Activated naive CD4-positive, alpha-beta T cell (primary cell): ENCODE data around the gene NTN3.
A peak's percentile ranks its signal among the peaks of the same experiment; 100 is the strongest.
"Not testable (repeated sequence)": the region's sequence is repeated elsewhere in the genome, so short reads cannot be mapped to it uniquely, and the experiment has no call there.

ENCODE experiments used
- DNase-seq, 4 experiments: peaks; one replicate each; lab custom pipeline; 2025; lab: John Stamatoyannopoulos, UW

The NTN3 gene

DNA sequence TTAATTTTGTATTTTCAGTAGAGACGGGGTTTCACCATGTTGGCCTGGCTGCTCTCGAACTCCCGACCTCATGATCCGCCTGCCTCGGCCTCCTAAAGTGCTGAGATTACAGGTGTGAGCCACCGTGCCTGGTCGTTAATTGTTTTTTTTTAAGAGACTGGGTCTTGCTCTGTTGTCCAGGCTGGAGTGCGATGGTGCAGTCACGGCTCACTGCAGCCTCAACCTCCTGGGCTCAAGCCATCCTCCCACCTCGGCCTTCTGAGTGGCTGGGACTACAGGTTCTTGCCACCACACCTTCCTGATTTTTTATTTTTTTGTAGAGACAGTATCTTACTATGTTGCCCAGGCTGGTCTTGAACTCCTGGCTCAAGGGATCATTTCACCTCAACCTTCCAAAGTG is 8.9 kb downstream of the NTN3 start:
- DNase-seq: not testable (repeated sequence)

DNA sequence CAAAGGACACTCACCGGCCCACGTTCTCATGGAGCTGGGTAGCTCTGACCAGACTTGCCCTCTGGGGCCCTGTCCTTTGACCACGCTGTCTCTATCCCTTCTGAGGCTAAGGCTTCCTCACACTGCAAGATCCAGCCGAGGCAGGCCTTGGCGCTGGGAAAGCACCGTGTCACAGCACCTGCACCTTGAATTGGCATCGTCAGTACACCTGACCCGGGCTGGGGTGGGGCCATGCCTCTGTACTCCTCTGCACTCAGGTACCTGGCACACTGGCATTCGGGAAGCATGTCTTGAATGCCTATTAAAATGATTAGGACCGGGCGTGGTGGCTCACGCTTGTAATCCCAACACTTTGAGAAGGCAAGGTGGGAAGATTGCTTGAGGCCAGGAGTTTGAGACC is 9.9 kb downstream of the NTN3 start:
- no peak for DNase-seq

DNA sequence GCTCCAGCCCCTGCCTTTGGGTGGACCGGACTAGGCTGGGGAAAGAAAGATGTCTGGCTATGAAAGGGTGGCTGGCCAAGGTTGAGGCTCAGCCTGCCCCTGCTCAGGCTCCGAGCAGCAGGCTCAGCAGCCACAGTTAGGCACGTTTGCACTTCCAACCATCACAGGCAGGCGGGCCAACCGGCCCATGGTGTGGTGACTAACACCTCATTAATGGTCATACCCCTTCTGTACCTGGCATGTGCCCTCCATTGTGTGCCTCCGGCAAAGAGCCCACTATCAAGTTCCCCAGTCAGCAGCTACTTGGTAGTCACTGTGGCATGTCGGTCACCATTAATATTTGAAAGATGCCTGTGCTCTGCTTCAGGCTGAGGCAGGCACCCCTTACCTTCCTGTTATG is 10.6 kb downstream of the NTN3 start:
- DNase-seq: no peak

DNA sequence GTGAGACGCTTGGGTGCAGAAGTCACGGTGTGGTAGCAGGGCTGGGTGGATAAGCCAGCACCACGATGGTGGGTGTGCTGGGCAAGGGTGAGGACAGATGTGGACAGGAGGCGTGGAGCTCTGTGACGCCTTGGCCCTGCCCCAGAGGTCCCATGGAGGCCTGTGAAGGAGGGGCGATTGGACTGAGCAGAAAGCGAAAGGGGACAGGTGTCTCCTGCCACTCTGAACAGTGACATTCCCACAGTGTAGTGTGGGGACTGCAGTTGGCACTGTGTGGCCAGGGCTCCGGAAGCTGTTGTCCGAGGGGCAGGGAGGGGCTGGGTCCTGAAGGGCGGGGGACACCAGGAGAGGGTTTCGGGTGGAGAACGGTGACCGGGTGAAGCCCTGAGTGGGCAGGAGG is 11.2 kb downstream of the NTN3 start:
- DNase-seq: no peak

DNA sequence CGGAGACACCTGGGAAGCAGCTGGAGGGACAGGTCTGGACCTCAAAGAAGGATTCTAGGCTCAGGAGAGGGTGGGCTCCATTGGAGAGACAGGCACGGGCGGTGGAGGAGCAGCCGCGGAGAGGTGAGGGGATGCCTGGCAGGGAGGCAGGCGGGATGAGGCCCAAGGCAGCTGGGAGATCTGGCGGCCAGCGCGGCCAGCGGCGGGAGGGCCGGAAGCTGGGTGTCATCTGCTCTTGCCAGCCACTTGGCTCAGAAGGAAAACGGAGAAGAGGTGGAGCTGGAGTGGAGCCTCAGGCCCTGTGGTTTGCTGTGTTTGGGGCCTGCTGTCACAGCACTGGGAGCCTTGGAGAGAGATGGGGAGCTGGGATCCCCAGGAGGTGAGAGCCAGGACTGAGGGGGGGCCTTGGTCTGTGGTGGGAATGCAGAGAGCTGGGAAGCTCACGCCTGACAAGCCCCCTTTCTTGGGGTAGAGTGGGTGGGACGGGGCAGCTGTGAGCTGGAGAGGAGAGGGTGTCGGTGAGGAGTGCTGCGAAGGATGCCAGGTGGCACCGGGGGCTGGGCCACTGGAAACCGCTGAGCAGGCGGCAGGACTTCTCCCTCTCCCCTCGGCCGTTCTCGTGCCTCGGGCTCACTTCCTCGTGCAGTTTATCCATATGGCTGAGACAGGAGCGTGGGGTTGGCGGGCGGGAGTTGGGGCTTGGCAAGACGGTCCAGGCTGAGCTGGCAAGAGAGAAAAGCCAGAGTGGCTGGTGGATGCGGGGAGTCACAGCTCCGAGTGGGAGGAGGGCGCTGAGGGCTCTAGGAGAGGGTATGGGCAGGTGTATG is 11.8 kb downstream of the NTN3 start:
- no peak for DNase-seq

DNA sequence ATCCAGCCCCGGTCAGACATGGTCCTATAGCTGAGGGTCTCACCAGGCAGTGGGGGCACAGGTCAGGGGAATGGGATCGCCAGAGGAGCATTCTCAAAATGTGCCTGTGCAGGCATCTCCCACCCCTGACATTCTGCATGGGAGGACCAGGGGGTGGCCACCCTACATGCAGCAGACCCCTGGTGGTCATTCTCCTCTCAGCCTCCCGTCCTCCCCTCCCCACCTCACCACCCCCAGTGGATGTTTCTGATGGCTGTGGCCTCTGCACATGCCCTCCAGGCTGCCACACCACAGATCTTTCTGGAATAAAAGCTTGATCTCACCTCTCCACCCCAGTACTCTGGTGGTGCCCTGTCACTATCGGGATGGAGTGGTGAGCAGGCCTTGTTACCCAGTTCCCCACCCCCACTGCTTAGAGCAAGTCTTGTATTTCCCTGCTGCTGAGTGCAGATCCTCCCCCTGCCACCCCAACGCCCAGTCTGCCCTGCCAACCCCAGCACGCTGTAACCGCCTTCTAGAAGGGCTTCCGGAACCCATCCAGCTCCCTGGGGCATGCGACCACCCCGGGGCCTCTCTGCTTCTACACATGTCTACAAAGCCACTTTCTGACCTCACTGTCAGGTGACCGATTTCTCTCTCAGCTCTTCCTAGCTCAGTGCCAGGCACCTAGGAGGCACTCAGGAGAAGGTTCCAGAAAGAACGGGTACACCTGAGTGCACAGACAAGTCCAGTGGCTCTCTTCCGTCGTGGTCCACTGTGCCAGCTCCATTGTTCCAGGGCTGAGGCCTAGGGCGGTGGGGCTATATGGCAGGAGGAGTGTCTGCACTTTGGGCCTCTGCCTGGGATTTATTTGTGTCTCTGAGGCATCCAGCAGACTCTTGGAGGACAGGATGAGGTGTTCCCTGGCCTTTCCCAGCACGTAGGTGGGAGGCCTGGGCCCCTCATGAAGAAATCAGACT is 13.1 kb downstream of the NTN3 start:
- DNase-seq: no peak

DNA sequence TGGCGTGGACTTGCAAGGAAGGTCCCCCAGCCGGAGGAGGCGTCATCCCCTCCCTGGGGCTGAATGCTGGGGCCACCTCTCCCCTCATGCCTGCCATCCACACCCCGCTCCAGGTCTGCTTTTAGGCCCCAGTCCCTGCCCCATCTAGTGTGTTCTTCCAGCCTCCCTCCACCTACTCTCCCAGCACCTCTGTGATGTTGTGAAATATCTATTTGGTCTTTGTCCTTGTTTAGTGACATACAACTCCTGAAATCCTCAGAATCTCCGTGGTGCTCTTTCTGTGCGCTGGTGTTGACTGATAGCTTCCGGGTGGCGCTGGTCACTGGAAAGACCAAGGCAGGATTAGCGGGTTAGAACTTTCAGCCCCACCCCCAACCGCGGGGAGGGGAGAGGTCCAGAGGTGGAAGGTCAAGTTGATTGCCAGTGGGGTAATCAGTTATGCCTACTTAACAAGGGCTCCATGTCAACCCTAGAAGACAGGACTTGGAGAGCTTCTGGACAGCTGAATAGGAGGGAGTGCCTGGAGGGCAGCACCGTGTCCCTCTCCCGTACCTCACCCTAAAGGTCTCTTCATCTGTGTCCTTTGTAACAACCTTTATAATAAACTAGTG is 13.9 kb downstream of the NTN3 start:
- DNase-seq: no peak

DNA sequence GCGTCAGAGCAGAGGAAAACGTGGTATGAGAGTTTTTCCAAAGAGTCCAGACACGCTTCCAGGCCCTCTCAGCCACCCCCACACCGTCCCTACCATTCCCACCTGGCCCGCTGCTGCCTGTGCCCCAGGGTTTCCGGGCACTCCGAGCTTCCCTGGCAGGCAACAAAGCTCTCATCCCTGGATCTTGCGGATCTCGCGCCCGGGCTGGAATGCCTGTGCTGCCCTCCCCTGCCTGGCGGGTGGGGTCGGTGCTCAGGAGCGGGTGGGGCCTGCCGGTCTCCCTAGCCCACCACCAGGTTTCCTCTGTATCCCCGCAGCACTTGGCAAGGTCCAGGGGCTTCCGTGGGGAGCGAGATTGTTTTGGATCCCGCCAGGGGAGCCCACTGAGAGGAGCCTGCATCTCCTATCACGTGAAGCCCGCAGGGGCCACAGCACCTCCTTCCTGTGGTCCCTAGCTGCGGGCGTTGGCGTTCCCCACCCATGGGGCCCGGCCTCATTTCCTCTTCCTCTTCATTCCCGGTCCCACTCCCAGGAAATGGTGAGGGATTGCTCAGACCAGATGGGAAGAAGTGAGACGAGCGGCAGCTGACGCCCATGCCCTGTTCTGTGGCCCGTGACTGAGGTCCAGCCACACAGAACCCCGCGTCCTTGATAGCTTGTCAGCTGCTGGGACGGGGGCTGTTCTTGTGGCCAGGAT is 14.9 kb downstream of the NTN3 start:
- DNase-seq: no peak

DNA sequence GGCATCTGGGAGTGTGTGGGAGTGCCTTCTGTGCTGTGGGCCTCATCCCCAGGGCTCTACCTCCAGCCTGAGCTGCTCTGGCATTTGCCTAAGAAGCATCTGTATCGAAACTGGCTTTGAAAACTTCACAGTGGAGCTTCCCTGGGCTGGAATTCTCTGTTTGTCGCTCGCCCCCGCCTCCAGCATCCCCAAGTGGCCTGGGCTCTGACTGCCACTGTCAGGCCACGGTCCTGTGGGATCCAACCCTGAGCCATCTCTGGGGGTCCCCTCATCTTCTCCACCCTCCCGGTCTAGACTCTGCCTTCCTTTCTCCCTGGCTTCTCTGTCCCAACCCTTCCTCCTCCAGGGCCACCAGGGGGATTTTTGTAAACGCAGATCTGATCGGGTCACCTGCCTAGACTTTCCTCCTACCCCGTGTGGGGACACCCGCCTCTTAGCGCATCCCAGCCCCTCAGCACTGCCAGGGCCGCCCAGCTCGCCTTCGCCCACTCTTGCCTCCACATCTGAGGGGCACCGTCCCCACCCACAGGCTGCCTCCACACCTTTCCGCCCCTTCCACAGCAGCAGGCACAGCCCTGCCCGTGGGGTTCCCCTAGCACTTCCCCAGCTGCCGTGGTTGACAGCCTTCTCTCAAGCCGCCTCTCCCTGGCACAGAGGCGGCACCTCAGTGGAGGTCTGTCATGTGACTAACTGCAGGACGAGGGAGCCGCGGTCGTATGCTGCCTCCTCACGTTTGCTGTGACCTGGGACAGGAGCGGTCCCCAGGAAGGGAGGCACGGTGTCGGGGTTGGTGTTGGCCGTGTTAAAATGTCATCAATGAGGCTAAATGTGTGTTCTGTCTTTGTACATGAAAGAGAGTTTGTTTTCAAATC is 15.8 kb downstream of the NTN3 start:
- DNase-seq: peak in 3 of 4 experiments; percentile 48 to 71 (median 70)

DNA sequence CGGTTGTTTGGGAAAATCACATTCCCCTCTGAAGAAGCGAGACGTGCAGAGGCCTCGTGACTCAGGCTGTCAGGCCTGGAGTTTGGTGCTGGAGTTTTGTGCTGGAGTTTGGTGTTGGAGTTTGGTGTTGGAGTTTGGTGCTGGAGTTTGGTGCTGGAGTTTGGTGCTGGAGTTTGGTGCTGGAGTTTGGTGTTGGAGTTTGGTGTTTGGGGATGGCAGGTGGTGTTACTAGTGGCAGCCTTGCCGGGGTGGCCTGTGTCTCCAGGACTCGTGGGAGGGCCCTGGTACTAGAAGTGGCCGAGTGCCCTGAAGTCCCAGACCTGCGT is 16.4 kb downstream of the NTN3 start:
- no peak for DNase-seq

DNA sequence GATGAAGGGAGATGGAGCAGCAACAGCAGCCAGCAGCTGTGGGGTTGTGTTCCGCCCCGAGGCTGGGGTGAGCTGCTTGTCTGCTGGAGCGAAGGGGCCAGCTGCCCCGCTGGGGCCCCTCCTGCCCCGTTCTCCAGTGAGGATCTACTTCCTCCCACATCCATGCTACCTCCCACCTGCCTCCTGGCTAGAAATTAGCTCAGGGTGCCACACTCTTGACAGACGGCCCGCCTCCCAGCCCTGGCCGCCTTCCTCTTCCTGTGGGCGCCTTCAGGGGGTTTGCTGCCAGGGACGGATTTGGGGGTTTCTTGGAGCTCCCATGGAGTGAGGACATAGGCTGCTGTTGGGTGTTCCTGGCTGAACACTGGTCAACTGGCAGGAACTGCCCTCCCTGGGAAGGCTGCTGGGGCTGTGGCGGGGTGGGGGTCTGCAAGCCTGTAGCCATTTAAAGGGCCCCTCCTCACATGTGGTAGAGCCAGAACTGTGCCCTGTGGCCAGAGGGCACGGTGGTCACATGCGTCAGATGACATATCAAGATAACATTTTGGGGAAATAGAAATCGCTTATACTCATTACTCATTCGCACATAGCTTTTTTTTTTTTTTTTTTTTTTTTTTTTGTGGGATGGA is 16.9 kb downstream of the NTN3 start:
- no peak for DNase-seq

DNA sequence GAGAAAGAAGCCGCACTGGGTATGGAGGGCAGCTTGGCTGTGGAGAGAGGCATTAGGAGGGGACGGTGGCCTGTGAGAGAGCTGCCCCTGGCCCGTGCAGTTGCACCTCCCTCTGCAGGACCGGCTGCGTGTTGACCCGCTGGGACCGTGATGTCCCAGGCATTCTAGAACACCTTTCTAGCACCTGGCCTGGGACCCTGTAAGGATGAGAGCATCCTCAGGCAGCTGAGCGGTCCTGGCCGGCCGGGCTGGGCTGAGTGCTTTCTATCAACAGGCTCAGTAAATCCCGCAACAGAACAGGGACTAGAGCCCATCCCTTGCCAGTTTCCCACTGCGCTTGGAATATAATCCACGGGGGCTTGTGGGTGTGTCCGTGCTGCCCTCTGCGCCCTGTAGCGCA is 18.5 kb downstream of the NTN3 start:
- no peak for DNase-seq

DNA sequence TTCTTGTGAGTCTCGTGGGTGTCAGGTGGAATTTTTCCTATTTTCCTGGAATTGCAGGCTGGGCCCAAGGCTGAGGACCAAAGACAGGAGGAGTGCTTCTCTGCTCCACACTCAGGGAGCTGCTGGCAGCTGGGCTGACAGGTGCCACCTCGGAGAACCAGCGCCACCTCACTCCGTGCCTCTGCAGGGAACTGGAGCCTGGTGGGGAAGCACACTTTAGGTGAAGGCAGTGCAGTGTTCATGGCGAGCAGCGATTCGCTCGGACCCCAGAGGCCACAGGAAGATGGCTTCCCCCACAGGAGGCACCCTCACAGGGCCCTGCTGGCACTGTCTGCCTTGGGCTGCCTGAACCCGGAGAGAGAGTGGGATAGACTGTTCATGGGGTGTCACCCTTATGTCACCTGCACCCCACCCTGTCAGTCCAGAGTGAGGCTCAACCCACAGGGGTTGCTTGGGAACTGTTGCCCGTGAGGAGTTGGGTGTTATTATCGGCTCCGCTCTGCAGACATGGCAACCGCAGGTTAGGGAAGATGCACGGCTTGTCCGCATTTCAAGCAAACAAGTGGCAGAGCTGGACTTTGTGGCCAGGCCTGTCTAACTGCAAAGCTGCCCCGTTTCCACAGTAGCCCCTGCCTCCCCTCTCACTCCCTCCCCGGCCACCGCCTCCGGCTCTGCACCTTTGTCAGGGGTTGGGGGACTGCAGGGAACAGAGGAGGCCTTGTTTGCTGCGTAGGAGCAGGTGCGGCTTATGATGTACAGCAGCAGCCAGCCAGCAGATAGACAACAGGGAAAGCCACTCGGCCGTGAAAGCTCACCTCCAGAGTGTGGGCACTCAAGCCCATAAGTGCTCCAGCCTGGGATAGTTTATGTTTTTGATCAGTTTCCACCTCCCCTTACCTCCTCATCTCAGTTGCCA is 19.4 kb downstream of the NTN3 start:
- DNase-seq: no peak

DNA sequence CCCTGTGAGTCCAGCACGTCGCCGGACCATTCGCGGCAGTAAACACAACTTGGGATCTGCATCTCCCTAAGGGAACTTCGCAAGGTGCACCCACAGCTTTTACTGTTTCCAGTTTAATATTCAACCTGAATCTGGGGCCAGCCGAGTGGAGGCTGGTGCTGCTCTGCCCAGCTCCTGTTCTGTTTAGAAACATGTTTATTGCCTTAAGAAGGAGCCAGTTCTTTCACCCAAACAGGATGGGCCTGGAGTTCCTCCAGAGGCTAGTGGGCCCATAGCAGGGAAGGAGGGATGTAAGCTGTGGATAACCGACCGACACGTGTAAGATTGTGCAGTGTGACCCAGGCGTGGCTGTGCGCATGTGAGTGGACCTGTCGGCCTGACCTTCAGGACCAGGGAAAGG is 21.2 kb downstream of the NTN3 start:
- no peak for DNase-seq

DNA sequence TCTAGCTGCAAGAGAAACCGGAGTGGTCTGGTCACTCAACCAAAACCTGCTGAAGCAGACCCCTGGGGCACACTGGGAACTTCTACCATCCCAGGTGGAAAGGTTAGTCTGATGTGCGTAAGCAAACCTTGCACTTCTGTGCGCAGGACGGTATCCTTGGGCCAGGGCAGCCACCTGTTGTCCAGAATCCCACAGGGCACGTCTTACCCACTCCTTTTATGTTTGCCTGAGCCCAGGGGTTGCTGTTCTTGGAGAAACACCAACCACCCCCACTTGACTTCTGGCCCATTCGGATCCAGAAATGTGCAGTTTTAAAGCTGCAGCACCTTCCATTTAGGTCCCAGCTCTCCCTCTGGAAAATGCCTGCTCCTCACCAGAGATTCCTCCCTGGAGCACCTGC is 22.5 kb downstream of the NTN3 start:
- DNase-seq: no peak

DNA sequence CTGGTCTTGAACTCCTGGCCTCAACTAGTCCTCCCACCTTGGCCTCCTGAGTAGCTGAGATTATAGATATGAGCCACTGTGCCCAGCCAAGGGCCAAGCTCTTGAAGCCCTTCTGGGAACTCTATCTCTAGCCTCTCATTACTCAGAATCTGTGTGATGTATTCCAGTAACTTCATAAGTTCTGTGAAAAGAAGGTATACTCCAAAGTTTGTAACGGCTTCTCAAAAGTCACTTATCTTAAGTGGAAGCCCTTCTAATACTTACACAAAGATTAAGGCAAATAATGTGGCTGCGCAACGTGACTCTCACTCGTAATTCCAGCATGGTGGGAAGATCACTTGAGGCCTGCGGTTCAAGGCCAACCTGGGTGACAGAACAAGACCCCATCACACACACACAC is 23.5 kb downstream of the NTN3 start:
- DNase-seq: no peak

DNA sequence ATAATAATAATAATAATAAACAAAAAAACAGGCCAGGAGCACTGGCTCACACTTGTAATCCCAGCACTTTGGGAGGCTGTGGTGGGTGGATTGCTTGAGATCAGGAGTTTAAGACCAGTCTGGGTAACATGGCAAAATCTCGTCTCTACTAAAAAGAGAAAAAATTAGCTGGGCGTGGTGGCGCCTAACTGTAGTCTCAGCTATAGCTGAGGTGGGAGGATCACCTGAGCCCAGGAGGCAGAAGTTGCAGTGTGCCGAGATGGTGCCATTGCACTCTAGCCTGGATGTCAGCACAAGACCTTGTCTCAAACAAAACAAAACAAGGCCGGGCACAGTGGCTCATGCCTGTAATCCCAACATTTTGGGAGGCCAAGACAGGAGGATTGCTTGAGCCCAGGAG is 23.9 kb downstream of the NTN3 start:
- DNase-seq: no peak

DNA sequence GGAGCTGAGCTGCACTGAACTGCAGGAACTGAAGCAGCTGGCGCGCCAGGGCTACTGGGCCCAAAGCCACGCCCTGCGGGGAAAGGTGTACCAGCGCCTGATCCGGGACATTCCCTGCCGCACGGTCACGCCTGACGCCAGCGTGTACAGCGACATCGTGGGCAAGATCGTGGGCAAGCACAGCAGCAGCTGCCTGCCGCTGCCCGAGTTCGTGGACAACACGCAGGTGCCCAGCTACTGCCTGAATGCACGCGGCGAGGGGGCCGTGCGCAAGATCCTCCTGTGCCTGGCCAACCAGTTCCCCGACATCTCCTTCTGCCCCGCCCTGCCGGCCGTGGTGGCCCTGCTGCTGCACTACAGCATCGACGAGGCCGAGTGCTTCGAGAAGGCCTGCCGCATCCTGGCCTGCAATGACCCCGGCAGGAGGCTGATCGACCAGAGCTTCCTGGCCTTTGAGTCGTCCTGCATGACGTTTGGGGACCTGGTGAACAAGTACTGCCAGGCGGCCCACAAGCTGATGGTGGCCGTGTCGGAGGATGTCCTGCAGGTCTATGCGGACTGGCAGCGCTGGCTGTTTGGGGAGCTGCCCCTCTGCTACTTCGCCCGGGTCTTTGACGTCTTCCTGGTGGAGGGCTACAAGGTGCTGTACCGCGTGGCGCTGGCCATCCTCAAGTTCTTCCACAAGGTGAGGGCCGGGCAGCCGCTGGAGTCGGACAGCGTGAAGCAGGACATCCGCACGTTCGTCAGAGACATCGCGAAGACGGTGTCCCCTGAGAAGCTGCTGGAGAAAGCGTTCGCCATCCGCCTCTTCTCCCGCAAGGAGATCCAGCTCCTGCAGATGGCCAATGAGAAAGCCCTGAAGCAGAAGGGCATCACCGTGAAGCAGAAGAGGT is 25.4 kb downstream of the NTN3 start:
- no peak for DNase-seq
